HG03066 (cell line): ENCODE results near the gene ZNF511.

ENCODE experiments used
- ATAC-seq: cut with Tn5 transposase; IDR thresholded peaks from one replicate; pipeline ENCODE4 v1.9.1; 2021; ENCODE audit warnings: low read depth; ENCODE audit not compliant: unreplicated experiment

ZNF511 gene

DNA sequence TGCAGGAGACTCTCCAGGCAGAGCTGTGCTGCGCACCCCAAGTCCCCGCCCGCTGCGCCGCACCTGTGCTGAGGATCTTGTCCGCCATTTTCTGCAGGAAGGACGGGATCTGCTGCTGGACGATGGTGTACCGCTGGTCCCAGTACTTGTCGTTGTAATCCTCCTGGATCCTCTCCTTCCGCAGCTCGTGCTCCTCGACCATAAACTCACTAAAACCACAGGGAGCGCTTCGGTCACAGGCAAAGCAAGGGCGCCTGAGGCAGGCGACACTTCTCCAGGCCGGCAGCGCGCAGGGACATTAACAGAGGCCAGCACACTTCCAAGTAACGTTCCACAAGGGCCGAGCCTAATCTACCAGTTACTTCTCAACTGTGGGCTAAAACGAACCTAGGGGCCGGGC lies 19.0 kb upstream of the ZNF511 start:
- no peak for ATAC-seq

DNA sequence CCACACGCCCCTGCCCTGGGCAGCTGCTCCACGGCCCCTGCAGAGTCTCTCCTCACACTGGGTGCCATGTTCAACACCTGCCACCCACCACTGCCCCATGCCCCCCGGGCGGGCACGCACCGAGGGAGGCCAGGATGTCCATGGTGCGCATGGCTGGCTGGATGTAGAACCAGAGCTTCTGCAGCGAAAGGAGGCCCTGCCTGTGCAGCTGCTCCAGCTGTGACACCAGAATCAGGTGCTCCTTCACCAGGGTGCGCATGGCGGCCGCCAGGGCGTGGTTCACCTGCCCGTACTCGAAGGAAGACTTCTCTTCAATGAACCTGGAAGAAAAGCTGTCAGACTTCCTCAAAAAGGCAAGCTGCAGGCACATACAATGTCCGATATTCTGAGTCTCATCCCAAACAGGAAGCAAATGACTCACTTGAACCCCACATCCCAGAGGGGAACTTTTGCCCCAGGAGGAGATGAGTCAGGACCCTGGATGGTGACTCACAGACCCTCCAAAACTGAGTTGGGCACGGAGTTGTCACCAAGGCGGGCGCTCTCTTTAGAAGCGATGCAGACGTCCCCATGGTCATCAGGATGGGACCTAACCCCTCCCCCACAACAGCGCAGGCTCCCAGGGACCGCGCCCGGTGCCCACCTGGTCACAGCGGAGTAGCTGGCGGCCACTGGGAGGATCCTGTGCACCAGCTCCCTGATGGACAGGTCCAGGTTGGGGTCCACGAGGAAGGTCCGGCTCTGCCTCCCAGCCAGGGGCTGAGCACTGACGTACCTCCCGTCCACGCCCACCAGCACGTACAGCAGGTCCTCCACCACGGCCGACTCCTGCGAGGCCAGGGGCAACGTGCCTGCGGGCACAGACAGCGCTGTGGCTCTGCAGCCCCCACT lies 15.6 kb upstream of the ZNF511 start:
- ATAC-seq, result no peak

DNA sequence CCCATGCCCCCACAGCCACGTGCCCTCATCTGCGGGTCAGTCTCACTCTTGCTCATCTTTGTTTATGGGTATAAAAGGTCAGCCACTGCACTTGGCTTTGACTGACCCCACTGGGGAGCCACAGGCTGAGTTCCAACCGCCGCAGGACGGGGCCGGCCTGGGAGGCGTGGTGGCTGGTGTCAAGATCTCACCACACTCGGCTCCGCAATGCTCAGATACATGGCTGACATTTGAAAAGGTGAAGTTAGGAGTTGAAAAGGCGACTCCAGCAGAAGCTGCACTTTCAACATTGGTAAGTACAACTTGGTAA lies 14.9 kb upstream of the ZNF511 start:
- no peak for ATAC-seq

DNA sequence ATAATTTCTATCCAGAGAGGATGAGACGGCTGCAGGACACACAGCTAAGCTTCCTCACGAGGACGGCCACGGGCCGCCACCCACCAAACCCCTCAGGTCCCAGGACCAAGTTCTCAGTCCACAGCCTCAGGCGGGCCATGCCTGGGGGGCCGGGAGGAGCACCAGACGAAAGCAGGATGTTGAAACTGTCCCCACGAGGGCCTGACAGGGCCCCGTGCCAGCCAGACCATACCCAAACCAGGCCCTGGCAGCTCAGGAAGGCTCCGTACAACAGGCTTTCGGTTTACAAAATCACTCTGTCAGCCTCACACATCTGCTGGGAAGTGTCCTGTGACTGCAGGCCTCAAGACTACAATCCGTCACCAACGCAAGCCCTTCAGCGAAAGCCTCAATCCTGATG lies 14.5 kb upstream of the ZNF511 start:
- no peak for ATAC-seq

DNA sequence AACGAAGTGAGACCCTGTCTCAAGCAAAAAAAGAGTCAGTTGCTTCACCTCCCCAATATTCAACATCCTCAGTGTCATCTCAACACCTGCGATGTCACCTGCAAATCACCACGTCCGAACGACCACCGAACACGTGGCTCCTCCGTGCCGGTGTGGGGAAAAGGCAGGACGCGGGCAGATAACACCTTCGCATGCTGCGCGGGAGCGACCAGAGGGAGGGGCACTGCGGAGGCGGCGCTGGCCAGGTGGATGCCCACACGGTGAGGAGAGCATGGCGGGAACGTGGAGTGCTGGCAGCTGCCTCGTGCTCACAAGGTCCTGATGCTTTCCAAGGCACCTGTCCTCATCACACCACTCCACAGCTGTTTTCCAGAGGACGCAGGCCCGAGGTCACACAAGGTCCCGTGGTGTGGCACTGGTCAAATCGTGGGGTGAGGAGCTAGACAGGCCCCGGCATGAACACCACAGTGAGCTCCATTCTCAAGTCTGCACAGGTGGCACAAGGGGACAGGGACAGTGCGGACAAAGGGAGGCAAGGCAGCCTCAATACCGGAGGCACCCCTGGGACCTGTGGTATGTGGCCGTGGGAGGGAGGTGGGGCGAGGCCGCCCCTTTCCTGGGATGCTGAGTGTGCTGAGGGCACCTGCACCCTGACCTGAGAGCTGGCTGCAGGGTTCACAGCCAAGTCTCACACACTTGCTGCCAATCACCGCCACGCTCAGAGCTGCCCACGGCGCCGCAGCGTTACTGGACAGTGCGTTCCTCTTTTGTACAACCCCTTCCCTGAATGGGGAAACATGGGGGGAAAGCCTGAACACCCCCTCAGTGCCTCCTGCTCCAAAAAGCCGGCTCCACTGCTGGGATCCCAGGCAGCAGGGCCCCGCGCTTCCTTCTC lies 13.0 kb upstream of the ZNF511 start:
- ATAC-seq, result no peak

DNA sequence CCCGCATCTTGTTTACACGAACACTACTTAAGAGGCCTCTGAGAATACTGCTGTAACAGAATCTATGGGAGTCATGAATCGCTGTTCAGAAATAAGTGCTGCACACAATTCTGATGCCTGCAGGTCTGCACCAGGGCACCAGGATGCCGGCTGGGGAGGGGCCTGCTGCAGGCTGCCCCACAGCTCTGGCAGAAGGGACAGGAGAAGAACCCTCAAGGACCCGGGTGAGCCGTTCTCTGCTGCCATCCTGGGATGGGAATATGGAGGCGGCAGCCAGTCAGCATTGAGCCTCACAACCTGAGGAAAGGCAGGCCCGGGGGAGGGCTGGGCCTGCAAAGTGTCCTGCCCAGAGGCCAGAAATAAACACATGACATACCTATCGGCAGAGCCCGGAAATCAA lies 11.2 kb upstream of the ZNF511 start:
- ATAC-seq, result no peak

DNA sequence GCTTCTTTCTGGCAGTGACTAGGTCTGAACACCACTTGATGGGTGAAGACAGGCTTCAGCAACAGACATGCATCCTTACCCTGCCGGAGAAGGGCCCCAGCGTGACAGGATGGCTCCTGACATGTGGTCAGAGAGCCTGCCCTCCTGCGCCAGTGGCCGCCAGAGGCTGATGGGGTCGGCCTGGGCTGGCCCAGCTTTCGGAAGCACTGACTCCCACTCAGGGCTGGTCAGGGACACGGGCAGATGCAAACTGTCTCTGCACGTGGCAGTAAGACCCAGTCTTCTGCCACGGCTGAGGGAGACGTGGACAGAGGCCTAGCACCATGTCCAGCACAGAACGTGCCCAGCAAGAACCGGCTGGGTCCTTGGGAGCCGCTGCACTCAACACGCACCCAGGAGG lies 10.2 kb upstream of the ZNF511 start:
- no peak for ATAC-seq

DNA sequence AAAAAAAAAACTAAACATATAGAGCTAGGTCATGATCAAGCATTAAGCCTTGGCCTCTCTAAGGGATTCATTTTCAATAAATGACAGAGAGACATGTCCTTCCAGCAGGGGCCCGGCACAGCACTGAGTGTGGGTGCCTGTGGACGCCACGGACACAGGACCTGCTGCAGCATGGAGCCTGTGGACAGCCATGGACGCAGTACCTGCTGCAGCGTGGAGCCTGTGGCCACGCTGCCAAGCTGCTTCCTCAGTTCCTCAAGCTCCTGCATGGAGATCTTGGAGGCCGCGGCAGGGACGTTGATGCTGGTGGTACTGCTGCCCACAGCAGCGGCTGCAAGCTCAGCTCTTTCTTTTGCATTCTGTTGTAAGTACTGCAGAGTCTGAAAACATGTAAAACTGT lies 9.5 kb upstream of the ZNF511 start:
- ATAC-seq, result no peak

DNA sequence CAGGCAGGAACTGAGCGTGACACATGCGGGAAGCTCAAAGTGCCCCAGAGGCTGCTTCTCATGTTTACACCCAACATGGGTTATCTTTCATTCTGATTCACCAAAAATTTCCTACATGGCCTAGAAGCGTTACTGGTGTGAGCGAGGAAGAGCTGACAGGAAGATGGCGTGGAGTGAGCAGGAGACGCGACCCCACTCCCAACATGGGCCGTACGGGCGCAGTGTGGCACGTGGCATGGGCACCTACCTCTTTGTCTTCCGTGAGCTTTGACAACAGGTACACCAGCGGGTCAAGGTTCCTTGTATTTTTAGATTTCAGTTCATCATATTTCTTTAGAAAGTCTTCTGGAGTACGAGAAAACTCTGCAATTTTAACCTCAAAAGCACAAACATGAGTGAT lies 9.0 kb upstream of the ZNF511 start:
- no peak for ATAC-seq

DNA sequence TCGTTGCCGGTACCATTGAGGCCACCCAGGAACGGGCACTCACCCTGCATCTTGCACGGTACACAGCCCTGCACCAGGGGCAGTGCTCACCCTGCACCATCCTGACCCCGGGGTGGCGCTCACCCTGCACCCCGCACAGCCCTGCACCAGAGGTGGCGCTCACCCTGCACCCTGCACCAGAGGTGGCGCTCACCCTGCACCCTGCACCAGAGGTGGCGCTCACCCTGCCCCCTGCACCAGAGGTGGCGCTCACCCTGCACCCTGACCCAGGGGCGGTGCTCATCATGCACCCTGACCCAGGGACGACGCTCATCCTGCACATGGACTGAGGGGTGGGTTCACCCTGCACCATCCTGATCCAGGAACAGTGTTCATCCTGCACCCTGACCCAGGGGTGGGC lies 6.5 kb upstream of the ZNF511 start:
- no peak for ATAC-seq

DNA sequence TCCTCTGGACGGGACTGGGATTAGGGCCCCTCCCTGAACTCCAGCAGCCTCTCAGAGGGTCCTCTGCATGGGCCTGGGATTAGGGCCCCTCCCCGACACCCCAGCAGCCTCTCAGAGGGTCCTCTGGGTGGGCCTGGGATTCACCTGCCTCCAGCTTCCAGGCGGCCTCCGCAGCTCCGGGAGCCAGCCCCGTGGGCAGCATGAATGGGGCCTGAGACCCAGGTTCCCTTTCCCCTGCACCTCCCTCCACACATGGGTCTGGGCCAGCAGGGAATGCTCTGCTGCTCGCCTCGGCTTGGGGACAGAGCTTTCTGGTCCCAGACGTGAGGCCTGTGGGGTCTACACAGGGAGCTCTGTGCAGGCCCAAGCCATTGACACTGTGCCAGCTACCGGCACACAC lies 5.5 kb upstream of the ZNF511 start:
- ATAC-seq, result no peak

DNA sequence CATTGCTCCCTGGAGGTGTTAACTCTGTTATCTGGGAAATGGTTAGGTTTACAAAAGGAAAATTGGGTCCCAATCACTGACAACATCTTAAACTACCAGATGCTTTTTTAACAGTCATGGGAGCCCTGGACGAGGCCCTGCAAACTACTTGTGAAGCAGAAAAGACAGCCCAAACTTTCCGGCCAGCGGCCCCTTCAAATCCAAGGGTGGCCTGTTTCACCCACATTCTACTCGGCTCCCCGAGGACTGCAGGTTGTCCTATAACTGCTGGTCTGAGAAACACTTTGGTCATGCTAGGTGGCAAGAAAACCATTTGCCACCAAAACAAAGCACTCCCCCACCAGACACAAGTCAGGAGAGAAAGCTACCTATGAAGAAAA lies 2.6 kb upstream of the ZNF511 start:
- ATAC-seq, result no peak

DNA sequence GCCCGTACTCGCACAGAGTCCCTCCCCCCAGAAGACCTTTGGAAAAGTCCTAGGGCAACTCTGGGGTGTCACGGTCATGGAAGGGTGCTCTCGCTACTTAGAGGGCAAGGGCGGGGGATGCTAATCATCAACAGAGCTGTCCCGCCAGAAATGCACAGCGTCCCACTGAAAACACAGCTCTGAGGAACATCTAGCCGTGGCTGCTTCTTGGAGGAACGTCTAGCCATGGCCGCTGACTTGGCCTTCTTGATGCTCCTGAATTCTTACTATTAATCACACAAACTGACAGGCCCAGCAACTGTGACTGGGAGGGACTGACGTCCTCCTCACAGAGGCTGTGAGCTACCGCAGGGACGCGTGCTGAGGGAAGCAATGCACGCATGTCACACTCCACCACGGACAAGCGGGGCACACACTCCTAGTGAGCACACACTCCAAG lies 1.8 kb upstream of the ZNF511 start:
- no peak for ATAC-seq

DNA sequence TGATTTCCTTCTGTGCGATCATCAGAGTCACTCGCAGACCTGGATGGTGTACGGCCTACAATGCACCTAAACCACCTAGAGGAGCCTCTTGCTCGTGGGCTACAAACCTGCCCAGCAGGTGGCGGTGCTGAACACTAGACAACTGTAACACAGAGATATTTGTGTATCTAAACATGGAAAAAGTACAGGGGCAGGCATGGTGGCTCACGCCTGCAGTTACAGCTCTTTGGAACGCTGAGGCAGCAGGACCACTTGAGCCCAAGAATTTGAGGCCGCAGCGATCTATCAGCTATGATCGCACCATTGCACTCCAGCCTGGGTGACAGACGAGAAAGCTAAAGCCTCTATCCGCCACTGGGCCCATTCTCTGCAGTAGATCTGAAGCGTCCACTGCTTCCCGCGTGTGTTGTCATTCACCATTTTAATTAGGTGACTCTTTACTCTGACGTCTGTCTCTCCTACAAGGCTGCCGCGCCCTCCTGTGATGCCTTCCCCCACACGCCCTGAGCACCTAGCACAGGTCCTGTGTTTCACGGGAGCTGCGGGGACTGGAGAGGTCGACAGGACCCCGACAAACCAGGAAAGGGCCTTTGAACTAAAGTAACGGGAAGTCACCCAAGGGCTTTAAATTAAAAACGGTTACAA lies 816 bp upstream of the ZNF511 start:
- ATAC-seq, result peak; percentile 48

DNA sequence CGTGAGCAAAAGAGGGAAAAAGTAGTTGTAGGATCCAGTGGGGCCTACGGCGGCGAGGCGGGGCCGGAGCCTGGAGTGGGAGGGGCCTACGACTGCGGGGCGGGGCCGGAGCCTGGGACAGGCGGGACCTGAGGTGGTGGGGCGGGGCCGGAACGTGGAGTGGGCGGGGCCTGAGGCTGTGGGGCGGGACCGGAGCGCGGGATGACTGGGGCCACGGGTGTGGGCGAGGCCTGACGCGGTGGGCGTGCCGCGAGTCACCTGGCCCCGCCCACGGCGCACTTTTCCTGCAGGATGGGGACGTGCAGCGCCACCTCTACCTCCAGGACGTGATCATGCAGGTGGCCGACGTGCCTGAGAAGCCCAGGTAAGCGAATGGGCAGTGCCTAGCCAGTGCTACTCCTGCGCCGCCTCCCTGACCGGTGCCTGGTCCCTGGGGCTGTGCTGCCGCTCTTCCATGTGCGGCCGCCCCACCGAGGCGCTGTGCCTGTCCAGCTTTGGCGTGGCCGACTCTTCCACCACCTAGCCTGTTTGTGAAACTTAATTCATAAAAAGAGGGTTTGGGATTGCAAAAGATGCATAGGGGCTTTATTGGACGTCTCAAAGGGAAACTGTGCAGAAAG lies 496 bp downstream of the ZNF511 start:
- ATAC-seq, result peak; percentile 69

DNA sequence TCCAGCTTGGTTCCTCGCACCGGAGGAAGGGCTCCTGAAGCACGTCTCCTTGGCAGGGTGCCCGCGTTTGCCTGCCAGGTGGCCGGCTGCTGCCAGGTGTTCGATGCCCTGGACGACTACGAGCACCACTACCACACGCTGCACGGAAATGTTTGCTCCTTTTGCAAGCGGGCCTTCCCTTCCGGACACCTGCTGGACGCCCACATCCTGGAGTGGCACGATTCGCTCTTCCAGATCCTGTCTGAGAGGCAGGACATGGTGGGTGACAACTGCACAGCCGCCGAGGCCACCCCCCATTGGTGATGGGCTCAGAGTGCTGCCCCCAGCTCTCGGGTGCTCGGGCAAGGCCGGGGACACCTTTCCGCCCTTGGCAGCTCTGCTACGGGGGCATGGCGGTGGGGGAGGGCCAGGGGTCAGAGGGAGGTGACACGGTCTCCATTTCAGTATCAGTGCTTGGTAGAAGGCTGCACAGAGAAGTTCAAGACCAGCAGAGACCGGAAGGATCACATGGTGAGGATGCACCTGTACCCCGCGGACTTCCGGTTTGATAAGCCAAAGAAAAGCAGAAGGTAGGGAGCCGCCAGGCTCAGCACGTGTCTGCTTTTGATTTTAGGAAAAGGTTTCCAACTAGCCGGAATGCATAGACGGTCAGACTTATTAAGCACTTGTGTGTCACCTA lies 1.1 kb downstream of the ZNF511 start:
- no peak for ATAC-seq

DNA sequence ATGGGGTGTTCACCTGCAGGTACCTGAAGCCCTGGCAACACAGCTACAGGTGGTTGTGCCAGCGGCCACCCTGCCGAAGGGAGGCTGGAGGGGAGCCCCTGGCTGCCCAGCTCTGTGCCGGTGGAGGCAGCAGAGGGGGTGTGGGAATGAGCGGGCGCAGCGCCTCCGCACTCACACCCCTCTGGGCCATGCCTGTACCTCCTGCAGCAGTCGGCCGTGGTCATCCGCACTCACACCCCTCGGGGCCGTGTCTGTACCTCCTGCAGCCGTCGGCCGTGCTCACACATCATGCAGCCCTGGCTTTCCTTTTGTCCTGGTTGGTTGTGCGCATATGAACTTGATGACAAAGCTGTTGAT lies 1.7 kb downstream of the ZNF511 start:
- no peak for ATAC-seq

DNA sequence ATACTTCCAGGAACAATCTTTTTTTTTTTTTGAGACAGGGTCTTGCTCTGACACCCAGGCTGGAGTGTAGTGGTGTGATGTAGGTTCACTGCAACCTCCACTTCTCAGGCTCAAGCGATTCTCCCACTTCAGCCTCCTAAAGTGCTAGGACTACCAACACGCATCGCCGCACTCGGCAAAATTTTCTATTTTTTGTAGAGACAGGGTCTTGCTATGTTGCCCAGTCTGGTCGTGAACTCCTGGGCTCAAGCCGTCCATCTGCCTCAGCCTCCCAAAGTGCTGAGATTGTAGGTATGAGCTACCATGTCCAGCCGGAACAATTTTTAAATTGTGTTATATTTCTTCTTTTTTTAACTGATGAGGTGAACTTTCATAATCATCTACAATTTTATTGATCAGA lies 2.1 kb downstream of the ZNF511 start:
- no peak for ATAC-seq

DNA sequence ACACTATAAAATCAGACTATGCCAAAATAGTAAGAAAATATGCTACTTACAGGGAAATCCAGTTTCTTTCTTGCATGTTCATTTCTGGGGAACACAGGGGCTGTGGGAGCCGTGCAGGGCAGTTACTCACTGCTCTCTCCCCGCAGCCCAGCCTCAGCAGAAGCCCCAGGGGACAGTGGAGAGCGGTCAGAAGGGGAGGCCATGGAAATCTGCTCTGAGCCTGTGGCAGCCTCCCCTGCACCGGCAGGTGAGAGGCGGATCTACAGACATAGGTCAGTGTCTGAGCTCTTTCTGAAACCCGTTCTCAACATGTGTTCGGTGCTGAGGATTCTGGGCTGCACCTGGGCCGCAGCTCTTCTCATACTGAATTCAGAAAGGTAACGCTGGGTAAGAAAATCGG lies 2.9 kb downstream of the ZNF511 start:
- no peak for ATAC-seq

DNA sequence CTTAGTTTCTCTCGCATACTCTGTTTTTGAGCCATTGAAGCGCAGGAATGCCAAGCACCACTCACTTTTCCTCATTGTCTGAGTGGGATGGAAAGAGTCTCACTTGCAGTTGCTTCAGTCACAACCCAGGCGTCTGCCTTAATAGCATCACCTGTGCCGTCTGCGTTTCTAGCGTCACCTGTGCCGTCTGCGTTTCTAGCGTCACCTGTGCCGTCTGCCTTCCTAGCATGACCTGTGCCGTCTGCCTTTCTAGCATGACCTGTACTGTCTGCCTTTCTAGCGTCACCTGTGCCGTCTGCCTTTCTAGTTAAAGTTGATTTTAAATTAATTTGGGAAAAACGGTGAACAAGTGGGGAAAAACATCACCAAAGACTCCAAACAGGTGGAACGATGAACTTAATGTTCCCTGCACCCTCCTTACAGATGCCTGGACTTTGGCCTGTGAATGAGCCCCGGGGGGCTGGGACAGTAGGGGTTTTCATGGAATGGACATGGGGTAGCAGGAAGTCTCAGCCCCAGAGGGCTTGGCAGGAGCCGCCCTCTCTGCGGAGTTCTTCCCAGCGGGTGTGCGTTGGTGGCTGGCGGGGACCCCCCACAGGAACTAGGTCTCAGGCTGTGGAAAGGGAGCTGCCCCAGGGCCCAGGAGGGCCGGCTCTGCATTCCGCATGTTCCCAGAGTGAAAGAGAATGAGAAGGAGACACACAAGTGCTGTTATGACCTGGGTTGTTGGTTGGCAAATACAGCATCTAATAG lies 3.5 kb downstream of the ZNF511 start:
- no peak for ATAC-seq
